ENCODE results near the gene CD48.

Gene CD48

DNA sequence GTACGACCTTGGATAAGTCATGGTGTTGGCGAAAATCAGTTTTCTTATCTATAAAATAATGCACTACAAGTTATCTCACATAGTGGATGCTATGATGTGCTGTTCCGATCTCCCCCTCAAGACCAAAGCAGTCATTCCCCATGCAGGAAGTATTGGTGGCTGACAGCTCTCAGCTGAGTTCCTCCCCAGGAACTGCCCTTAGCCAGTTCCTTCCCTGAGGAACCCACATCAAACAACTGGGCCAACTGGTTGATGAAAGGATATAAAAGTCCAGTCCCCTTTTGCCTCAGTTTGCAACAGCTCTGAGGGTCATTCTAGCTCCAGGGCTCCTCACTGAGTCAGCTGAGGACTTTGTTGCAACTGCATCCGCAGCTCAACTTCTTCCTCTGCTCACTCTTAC is 48.7 kb downstream of the CD48 start:
- peaks cover 60 to 64% of the 10 kb centered on the region in 2 experiments for H3K4me1 ChIP-seq (ENCODE audit: control insufficient read depth in 1 of 2, insufficient read depth in 1 of 2, low read depth in 1 of 2, low read length in 1 of 2)
- TF ChIP-seq, protein P1, sequence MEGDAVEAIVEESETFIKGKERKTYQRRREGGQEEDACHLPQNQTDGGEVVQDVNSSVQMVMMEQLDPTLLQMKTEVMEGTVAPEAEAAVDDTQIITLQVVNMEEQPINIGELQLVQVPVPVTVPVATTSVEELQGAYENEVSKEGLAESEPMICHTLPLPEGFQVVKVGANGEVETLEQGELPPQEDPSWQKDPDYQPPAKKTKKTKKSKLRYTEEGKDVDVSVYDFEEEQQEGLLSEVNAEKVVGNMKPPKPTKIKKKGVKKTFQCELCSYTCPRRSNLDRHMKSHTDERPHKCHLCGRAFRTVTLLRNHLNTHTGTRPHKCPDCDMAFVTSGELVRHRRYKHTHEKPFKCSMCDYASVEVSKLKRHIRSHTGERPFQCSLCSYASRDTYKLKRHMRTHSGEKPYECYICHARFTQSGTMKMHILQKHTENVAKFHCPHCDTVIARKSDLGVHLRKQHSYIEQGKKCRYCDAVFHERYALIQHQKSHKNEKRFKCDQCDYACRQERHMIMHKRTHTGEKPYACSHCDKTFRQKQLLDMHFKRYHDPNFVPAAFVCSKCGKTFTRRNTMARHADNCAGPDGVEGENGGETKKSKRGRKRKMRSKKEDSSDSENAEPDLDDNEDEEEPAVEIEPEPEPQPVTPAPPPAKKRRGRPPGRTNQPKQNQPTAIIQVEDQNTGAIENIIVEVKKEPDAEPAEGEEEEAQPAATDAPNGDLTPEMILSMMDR (IDR thresholded peaks at IDR 0.05): no peak
- no peaks in the 10 kb centered on the region for H3K36me3 ChIP-seq
- no peaks in the 10 kb centered on the region for H3K9me3 ChIP-seq
- no peaks in the 10 kb centered on the region for H3K27me3 ChIP-seq
- peak overlapping the region; percentile 76 for H3K27ac ChIP-seq
- no peak overlapping the region for H3K4me3 ChIP-seq (ENCODE audit: low read depth in 1 of 2, low read length in 1 of 2)

DNA sequence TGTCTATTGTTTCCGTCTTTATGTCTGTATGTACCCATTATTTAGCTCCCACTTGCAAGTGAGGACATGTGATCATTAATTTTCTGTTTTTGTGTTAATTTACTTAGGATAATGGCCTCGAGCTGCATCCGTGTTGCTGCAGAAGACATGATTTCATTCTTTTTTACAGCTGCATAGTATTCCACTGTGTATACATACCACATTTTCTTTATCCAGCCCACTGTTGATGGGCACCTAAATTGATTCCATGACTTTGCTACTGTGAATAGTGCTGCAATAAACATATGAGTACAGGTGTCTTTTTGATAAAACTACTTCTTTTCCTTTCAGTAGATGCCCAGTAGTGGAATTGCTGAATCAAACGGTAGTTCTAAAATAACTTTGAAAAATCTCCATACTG is 52.1 kb downstream of the CD48 start:
- TF ChIP-seq, protein P1 (IDR thresholded peaks at IDR 0.05): no peak
- Histone ChIP-seq H3K36me3 (no peaks in the 10 kb centered on the region), H3K4me1 (ENCODE audit: control insufficient read depth in 1 of 2, insufficient read depth in 1 of 2, low read depth in 1 of 2, low read length in 1 of 2) (peaks cover 38 to 43% of the 10 kb centered on the region in 2 experiments)

DNA sequence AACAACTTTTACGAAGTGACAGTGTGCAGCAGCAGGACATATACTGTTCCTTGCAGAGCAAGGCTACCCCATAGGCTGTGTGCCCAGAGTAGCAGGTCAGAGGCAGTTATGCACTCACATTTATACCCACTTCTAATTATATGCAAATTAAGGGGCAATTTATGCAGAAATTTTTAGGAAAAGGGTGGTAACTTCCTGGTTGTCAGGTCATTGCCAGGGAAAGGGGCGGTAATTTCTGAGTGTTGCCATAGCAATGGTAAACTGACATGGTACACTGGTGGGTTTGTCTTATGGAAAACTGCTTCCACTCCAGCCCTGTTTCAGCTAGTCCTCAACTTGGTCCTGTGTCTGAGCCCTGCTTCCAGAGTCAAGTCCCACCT is 52.8 kb downstream of the CD48 start:
- Histone ChIP-seq H3K9me3 (no peaks in the 10 kb centered on the region), H3K27ac (no peak overlapping the region), H3K36me3 (no peaks in the 10 kb centered on the region), H3K4me3 (ENCODE audit: low read depth in 1 of 2, low read length in 1 of 2) (no peak overlapping the region), H3K27me3 (no peaks in the 10 kb centered on the region), H3K4me1 (ENCODE audit: control insufficient read depth in 1 of 2, insufficient read depth in 1 of 2, low read depth in 1 of 2, low read length in 1 of 2) (peaks cover 31 to 36% of the 10 kb centered on the region in 2 experiments)
- TF ChIP-seq, protein P1 (IDR thresholded peaks at IDR 0.05): no peak

More for the DNA sequence above, 52.1 kb downstream of the CD48 start:
- Histone ChIP-seq H3K9me3 (no peaks in the 10 kb centered on the region), H3K27ac (no peak overlapping the region), H3K4me3 (ENCODE audit: low read depth in 1 of 2, low read length in 1 of 2) (no peak overlapping the region), H3K27me3 (no peaks in the 10 kb centered on the region)

DNA sequence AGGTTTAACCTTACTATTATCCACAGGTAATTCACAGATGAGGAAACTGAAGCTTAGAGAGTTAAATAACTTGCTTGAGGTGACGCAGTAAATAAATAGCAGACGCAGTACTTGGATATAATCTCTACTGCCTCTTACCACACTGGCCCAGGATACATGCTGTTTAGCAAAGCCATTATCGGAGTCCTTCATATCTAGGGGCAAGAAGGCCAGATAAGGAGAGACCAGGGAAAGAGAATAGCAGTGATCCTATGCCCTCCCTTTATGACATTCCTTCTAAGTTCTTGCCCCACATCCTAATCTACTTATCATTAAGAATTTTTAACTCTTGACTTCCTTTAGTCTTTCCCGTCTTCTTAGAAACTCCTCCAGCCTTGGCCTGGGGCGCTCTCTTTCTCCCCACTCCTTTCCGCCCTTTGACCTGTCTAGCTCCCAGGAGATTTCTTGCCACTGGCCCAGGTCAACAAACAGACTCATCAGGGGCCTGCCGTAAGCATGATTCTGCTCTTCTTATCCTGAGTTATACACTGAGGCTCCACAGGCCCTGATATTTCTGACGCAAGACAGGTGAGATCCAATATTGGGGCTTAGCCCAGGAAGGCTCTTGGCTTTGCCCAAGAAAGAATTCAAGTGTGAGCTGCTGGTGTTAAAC is 53.3 kb downstream of the CD48 start:
- H3K27ac ChIP-seq: no peak overlapping the region
- peaks cover 26 to 31% of the 10 kb centered on the region in 2 experiments for H3K4me1 ChIP-seq (ENCODE audit: control insufficient read depth in 1 of 2, insufficient read depth in 1 of 2, low read depth in 1 of 2, low read length in 1 of 2)
- TF ChIP-seq, protein P1 (IDR thresholded peaks at IDR 0.05): no peak
- H3K4me3 ChIP-seq (ENCODE audit: low read depth in 1 of 2, low read length in 1 of 2): no peak overlapping the region
- no peaks in the 10 kb centered on the region for H3K27me3 ChIP-seq
- H3K9me3 ChIP-seq: no peaks in the 10 kb centered on the region
- H3K36me3 ChIP-seq: no peaks in the 10 kb centered on the region

DNA sequence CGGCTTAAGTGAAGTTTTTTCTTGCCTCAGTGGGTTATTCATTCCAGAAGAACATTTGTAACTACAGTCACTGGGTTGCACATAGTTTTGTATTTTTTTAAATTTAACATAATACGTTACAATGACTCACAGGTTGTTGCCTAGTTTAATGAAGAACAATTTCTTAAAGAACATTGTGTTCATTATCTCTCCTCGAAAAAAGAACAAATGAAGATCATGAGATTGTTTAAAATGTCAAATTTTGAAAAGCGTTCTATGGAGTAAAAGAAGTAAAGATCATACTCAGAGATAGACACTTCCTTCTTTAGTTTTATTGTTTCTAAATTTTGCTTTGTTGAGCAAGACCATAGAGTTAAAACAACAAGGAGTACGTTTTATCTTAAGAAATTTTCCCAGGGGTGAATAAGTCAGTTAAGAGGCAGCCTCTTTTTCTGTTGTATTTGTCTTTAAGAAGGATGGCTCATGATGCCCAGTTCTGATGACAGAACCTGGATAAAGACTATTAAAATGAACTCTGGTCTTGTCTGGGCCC is 54.3 kb downstream of the CD48 start:
- Histone ChIP-seq H3K9me3 (no peaks in the 10 kb centered on the region), H3K27ac (peak overlapping the region; percentile 63), H3K27me3 (no peaks in the 10 kb centered on the region), H3K4me1 (ENCODE audit: control insufficient read depth in 1 of 2, insufficient read depth in 1 of 2, low read depth in 1 of 2, low read length in 1 of 2) (peaks cover 16 to 23% of the 10 kb centered on the region in 2 experiments), H3K36me3 (no peaks in the 10 kb centered on the region), H3K4me3 (ENCODE audit: low read depth in 1 of 2, low read length in 1 of 2) (no peak overlapping the region)
- TF ChIP-seq, protein P1 (IDR thresholded peaks at IDR 0.05): no peak
